NK-92 (cell line): ENCODE measurements around the gene SH2D4B.

Source experiments
- DNase-seq: peaks from one replicate; lab custom pipeline; 2025; ENCODE audit not compliant: unreplicated experiment; lab: John Stamatoyannopoulos, UW

Gene SH2D4B

GRCh38 chr10:80537736-80538480 is at the start of gene SH2D4B:
SH2D4B (plus strand) TSS chr10:80537902; CDS start chr10:80538332, 430 bp downstream.
- no peak for DNase-seq

- DNase-seq, result no peak
These were observed 49.1 kb upstream of the SH2D4B start for GRCh38 chr10:80488539-80489066.

GRCh38 chr10:80489371-80490112 is 48.2 kb upstream of the SH2D4B start:
- no peak for DNase-seq

GRCh38 chr10:80491251-80492102 is 46.2 kb upstream of the SH2D4B start:
- DNase-seq, result no peak

GRCh38 chr10:80492848-80493521 is 44.7 kb upstream of the SH2D4B start:
- DNase-seq, result no peak

- DNase-seq, result no peak
These were observed 44.1 kb upstream of the SH2D4B start for GRCh38 chr10:80493522-80494051.

- DNase-seq, result no peak
These were observed 41.0 kb upstream of the SH2D4B start for GRCh38 chr10:80496555-80497172.

- no peak for DNase-seq
These were observed 40.3 kb upstream of the SH2D4B start for GRCh38 chr10:80497187-80498077.

GRCh38 chr10:80498078-80498832 is 39.4 kb upstream of the SH2D4B start:
- no peak for DNase-seq

GRCh38 chr10:80498833-80499741 is 38.6 kb upstream of the SH2D4B start:
- no peak for DNase-seq

GRCh38 chr10:80500572-80501380 is 36.9 kb upstream of the SH2D4B start:
- no peak for DNase-seq

GRCh38 chr10:80501381-80501912 is 36.3 kb upstream of the SH2D4B start:
- DNase-seq, result no peak

- no peak for DNase-seq
These were observed 35.7 kb upstream of the SH2D4B start for GRCh38 chr10:80501913-80502521.

GRCh38 chr10:80502621-80503583 is 34.8 kb upstream of the SH2D4B start:
- DNase-seq, result no peak
